Panc1 (cell line): ENCODE data around the gene ROGDI. TPM values are rescaled to one million over a fixed set of nuclear protein-coding genes. Genes with fewer than 3 reads are reported as not detected.

Experiments used
- ATAC-seq: fragments of 200-7000 bp; cut with Tn5 transposase; 2 replicates; pipeline ENCODE4 v1.9.1; 2020; ENCODE audit warnings: mild to moderate bottlenecking, moderate library complexity
- BruUV-seq: library from RNA; stranded (reverse); fragments of 400-500 nt; replicated peaks from 2 replicates; lab custom pipeline; 2021; lab: Mats Ljungman, UMichigan
- CTCF ChIA-PET: fragments of 300-600 bp; sonication (Branson Sonifier 250); formaldehyde crosslinking; loops from one replicate; lab custom pipeline; 2022; ENCODE audit warnings: antibody characterized with exemption; lab: Charles Lee
- POLR2A ChIA-PET: fragments of 300-600 bp; sonication (Branson Sonifier 250); formaldehyde crosslinking; loops from one replicate; lab custom pipeline; 2022; ENCODE audit warnings: antibody characterized with exemption; lab: Charles Lee
- DNase-seq: peaks from one replicate; pipeline ENCODE4 v3.0.0-alpha.2; 2010; ENCODE audit warnings: low read depth, low spot score
- H3K27ac ChIP-seq: 2 replicates; pipeline ENCODE4 v1.5.1; 2011; ENCODE audit warnings: mild to moderate bottlenecking, low read length, inconsistent platforms
- H3K27me3 ChIP-seq: fragments of 200-500 bp; sonication (Bioruptor generic); 2 replicates; pipeline ENCODE4 v1.6.0; 2014; ENCODE audit warnings: low read length, inconsistent platforms; ENCODE audit not compliant: control insufficient read depth, insufficient read depth
- H3K36me3 ChIP-seq: fragments of 200-500 bp; sonication (Bioruptor generic); 2 replicates; pipeline ENCODE4 v1.5.1; 2014; ENCODE audit warnings: inconsistent platforms, mild to moderate bottlenecking, low read length, moderate library complexity; ENCODE audit not compliant: control insufficient read depth, insufficient read depth
- H3K4me1 ChIP-seq: 2 replicates; pipeline ENCODE4 v1.5.1; 2011; ENCODE audit warnings: inconsistent platforms, mild to moderate bottlenecking, low read length, moderate library complexity; ENCODE audit not compliant: control insufficient read depth, insufficient read depth
- H3K4me3 ChIP-seq, 2 experiments: 2 replicates each; pipeline ENCODE4 v1.5.1; 2011 to 2012; ENCODE audit warnings: low read depth in 2 of 2, low read length in 2 of 2, mild to moderate bottlenecking in 2 of 2, inconsistent platforms in 1 of 2, moderate library complexity in 1 of 2
- H3K9me3 ChIP-seq: fragments of 200-500 bp; sonication (Bioruptor generic); 2 replicates; pipeline ENCODE4 v1.5.1; 2014; ENCODE audit warnings: low read depth, mild to moderate bottlenecking, inconsistent platforms, low read length, moderate library complexity; ENCODE audit not compliant: control insufficient read depth, insufficient read depth
- POLR2AphosphoS5 ChIP-seq: IDR thresholded peaks from 2 replicates; pipeline ENCODE4 v1.6.1; 2012; ENCODE audit warnings: mild to moderate bottlenecking, low read depth, low read length, moderate library complexity
- REST ChIP-seq, 2 experiments: IDR thresholded peaks; 2 replicates each; pipeline ENCODE4 v1.6.1; 2011 to 2012; ENCODE audit warnings: low read depth in 2 of 2, control low read depth in 1 of 2, low read length in 1 of 2, mild to moderate bottlenecking in 1 of 2, moderate library complexity in 1 of 2; ENCODE audit not compliant: insufficient read depth in 1 of 2
- SIN3A ChIP-seq: IDR thresholded peaks from 2 replicates; pipeline ENCODE4 v1.6.1; 2012; ENCODE audit warnings: low read depth, mild to moderate bottlenecking, low read length, moderate library complexity, borderline replicate concordance; ENCODE audit not compliant: insufficient read depth
- TCF7L2 ChIP-seq: IDR thresholded peaks from 2 replicates; pipeline ENCODE4 v1.6.1; 2011; ENCODE audit warnings: mild to moderate bottlenecking, low read depth, low read length, inconsistent platforms
- in situ Hi-C: cut with HindIII; loops from 2 replicates; pipeline ENCODE4 v1.10.0; 2016; ENCODE audit warnings: low sequenced_read_pairs, low pct_unique_long_range_greater_than_20kb
- intact Hi-C: fragments of 100-400 bp; cut with micrococcal nuclease; formaldehyde crosslinking; loops from one replicate; pipeline ENCODE4 v1.10.0; 2022; ENCODE audit not compliant: unreplicated experiment
- total RNA-seq: library from RNA; stranded (reverse); gene quantifications from one replicate; pipeline ENCODE4 v1.2.1, GENCODE V29; 2021; ENCODE audit not compliant: unreplicated experiment

The ROGDI gene
- total RNA-seq, 1 experiment from 2014 or later = 31.9 TPM

DNA sequence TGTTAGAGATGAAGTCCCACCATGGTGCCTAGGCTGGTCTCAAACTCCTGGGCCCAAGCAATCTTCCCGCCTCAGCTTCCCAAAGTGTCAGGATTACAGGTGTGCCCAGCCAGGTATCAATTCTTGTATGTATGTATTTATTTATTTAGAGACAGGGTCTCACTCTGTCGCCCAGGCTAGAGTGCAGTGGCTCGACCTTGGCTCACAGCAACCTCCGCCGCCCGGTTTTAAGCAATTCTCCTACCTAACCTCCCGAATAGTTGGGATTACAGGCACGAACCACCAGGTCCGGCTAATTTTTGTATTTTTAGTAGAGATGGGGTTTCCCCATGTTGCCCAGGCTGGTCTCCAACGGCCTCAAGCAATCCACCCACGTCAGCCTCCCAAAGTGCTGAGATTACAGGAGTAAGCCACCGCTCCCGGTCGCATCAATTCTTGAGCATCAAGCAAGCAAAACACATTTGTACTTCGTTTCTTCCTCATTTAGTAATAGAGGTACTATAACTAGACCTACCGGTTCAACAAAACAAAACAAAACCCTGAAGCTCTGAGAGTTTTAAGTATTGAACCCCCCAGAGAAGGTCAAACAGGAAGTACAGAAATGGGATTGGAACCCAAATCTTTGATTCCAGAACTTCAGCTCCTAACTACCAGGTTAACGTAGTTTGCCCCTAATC lies 34.4 kb downstream of the ROGDI start:
- in situ Hi-C loops = no loop called here
- Histone ChIP-seq H3K36me3 (no peaks in the 10 kb centered on the region), H3K9me3 (no peaks in the 10 kb centered on the region), H3K4me3 (peak overlapping the region; percentile 70 to 94), H3K27ac (peak overlapping the region; percentile 97), H3K4me1 (peaks cover 18% of the 10 kb centered on the region), H3K27me3 (no peaks in the 10 kb centered on the region)
- ATAC-seq (no peak), DNase-seq (no peak)
- intact Hi-C loops = no loop called here
- BruUV-seq = no TSS peak
- ChIA-PET POLR2A (no interaction called here), CTCF (interaction anchor here (0.6 kb wide), 1 partner anchor 108 kb away, joined by 3 read pairs; no protein-coding TSS in a partner anchor)
- no peak for TF ChIP-seq REST (IDR thresholded peaks at IDR 0.05; ENCODE audit: insufficient read depth in 1 of 2, low read depth in 2 of 2, low read length in 1 of 2)
- TF ChIP-seq POLR2AphosphoS5 = no peak
- TF ChIP-seq SIN3A = no peak

- Histone ChIP-seq H3K4me3 (peak within 1 kb of the TSS; percentile 70 to 94), H3K27ac (peak within 1 kb of the TSS; percentile 97), H3K36me3 (no peaks in the 10 kb centered on the region; the same call in 1 of the 2 replicates), H3K4me1 (peaks cover 18% of the 10 kb centered on the region), H3K27me3 (no peaks in the 10 kb centered on the region), H3K9me3 (no peaks in the 10 kb centered on the region)
- in situ Hi-C loops = no loop called here
- peak; percentile 84 for DNase-seq
- TF ChIP-seq TCF7L2 = no peak
- peak; percentile 87 for TF ChIP-seq POLR2AphosphoS5
- peak; percentile 94 for ATAC-seq
- CTCF ChIA-PET = no interaction called here
- BruUV-seq = no TSS peak
- POLR2A ChIA-PET = interaction anchor here (0.6 kb wide), 1 partner anchor 80 kb away, joined by 4 read pairs; the partner anchor contains the start of genes GLYR1 and UBN1
- intact Hi-C loops = no loop called here
These were observed 35.4 kb downstream of the ROGDI start, which contains the start of gene ZNF500 for GRCh38 chr16:4766875-4767628. ZNF500 (minus strand) TSS chr16:4767162; CDS start chr16:4765978, 1,184 bp downstream.
